Fibroblast of pulmonary artery (primary cell): ENCODE data around the gene IGSF22.
"Not testable (repeated sequence)": the region's sequence is repeated elsewhere in the genome, so short reads cannot be mapped to it uniquely, and the experiment has no call there.

Source experiments
- DNase-seq: peaks from one replicate; pipeline ENCODE4 v3.0.0-alpha.2; 2010; ENCODE audit warnings: low read depth
- H3K4me3 ChIP-seq: replicated peaks from 2 replicates; pipeline ENCODE4 v1.5.1; 2011; ENCODE audit warnings: low read depth, mild to moderate bottlenecking, control low read depth, low read length, moderate library complexity
- CTCF ChIP-seq: IDR thresholded peaks from 2 replicates; pipeline ENCODE4 v1.5.1; 2011; ENCODE audit warnings: mild to moderate bottlenecking, control low read depth, low read length, inconsistent platforms; ENCODE audit errors: missing control alignments

The IGSF22 gene

GRCh38 chr11:18692941-18693760 lies 32.8 kb downstream of the IGSF22 start:
- DNase-seq = no peak
- H3K4me3 ChIP-seq = no peak overlapping the region
- TF ChIP-seq CTCF = no peak

- not testable (repeated sequence) for H3K4me3 ChIP-seq, DNase-seq
Measured at GRCh38 chr11:18691467-18692140, 34.4 kb downstream of the IGSF22 start.

GRCh38 chr11:18684267-18684666 lies 41.7 kb downstream of the IGSF22 start:
- no peak for TF ChIP-seq CTCF
- DNase-seq = no peak
- H3K4me3 ChIP-seq = no peak overlapping the region

- DNase-seq = no peak
- no peak for TF ChIP-seq CTCF
Measured at GRCh38 chr11:18682466-18682865, 43.5 kb downstream of the IGSF22 start.

GRCh38 chr11:18681949-18682348 lies 44.0 kb downstream of the IGSF22 start:
- not testable (repeated sequence) for H3K4me3 ChIP-seq, DNase-seq

More at GRCh38 chr11:18682466-18682865, 43.5 kb downstream of the IGSF22 start:
- H3K4me3 ChIP-seq = no peak overlapping the region

DNA sequence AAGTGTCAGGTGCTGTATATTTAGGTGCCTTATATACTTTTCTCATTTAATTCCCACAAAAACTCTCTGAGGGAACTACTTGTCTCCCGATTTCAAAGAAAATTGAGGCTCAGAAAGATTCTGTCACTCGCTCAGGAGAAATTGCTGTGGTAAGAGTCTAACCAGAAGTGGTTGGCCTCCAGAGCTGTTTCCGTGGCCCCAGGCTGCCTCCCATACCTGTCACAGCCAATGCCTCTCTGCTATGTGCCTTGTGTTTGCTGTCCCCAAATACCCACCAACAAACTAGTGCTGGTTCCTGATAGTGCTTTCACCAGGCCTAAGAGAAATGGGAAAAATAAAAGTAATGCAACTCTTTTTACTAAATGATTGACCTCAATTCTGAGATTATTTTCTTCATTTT lies 48.4 kb downstream of the IGSF22 start:
- TF ChIP-seq CTCF = no peak
- DNase-seq = no peak
- H3K4me3 ChIP-seq = no peak overlapping the region

DNA sequence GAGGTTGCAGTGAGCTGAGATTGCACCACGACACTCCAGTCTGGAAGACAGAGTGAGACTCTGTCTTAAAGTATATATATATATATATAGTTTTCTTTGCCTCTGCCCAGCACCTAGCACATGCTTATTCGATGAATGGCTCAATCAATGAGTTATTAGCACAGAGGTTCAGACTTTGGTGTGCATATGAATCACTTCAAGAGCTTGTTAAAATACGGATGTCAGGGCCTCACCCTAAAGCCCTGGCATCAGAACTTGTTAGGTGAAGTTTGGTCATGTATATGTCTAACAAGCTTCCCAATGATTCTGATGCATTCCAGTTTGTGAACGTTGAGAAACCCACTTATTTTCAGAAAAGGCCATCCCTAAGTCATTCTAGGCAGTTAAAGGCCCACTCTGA lies 49.2 kb downstream of the IGSF22 start:
- no peak for TF ChIP-seq CTCF
- H3K4me3 ChIP-seq = no peak overlapping the region
- no peak for DNase-seq

DNA sequence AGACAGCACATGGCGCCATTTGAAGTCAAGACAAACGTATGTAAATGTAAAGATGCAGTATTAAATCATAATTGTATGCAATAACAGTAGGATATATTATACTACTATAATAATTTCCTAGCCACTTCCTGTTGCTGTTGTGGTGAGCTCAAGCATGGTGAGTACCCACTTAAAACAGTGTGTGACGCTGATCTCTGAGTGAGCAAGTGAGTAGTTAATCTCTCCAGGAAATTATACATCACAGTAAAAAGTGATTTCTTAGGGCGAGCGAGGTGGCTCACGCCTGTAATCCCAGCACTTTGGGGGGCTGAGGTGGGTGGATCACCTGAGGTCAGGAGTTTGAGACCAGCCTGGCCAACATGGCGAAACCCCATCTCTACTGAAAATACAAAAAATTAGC lies 53.8 kb downstream of the IGSF22 start:
- H3K4me3 ChIP-seq, DNase-seq: not testable (repeated sequence)
